Dedifferentiated amniotic fluid mesenchymal stem cell (primary cell): ENCODE data around the gene CLTB.
"Not testable (repeated sequence)": the region's sequence is repeated elsewhere in the genome, so short reads cannot be mapped to it uniquely, and the experiment has no call there.

Source experiments
- DNase-seq: peaks from one replicate; pipeline ENCODE4 v3.0.0-alpha.2; 2016; ENCODE audit errors: extremely low spot score

CLTB gene

GRCh38 chr5:176415952-176416924 lies at the start of gene CLTB:
CLTB (minus strand) TSS chr5:176416539; CDS start chr5:176416363, 176 bp downstream.
- DNase-seq = peak; percentile 71

- DNase-seq = no peak
Observed at GRCh38 chr5:176463113-176463764, 46.9 kb upstream of the CLTB start.

GRCh38 chr5:176461349-176461748 lies 45.0 kb upstream of the CLTB start:
- no peak for DNase-seq

- DNase-seq = no peak
Observed at GRCh38 chr5:176458904-176459561, 42.7 kb upstream of the CLTB start.

- DNase-seq = no peak
Observed at GRCh38 chr5:176454724-176455394, 38.5 kb upstream of the CLTB start.

GRCh38 chr5:176450077-176450476 lies 33.7 kb upstream of the CLTB start:
- DNase-seq = no peak

GRCh38 chr5:176447978-176448608 lies 31.8 kb upstream of the CLTB start, which contains the start of gene FAF2:
FAF2 (plus strand) TSS chr5:176448385; CDS start chr5:176448408, 23 bp downstream.
- peak; percentile 99 for DNase-seq

GRCh38 chr5:176447591-176447977 lies 31.2 kb upstream of the CLTB start:
- DNase-seq = no peak

GRCh38 chr5:176446884-176447590 lies 30.7 kb upstream of the CLTB start:
- DNase-seq = no peak

- DNase-seq = no peak
Observed at GRCh38 chr5:176446028-176446665, 29.8 kb upstream of the CLTB start.

GRCh38 chr5:176444742-176445141 lies 28.4 kb upstream of the CLTB start:
- DNase-seq = no peak

GRCh38 chr5:176442911-176443310 lies 26.6 kb upstream of the CLTB start:
- DNase-seq = not testable (repeated sequence)

- no peak for DNase-seq
Observed at GRCh38 chr5:176441921-176442323, 25.6 kb upstream of the CLTB start.

GRCh38 chr5:176440927-176441706 lies 24.8 kb upstream of the CLTB start:
- no peak for DNase-seq

GRCh38 chr5:176438959-176439757 lies 22.8 kb upstream of the CLTB start:
- DNase-seq = no peak

- no peak for DNase-seq
Observed at GRCh38 chr5:176436656-176437055, 20.3 kb upstream of the CLTB start.

- no peak for DNase-seq
Observed at GRCh38 chr5:176432707-176433106, 16.4 kb upstream of the CLTB start.

GRCh38 chr5:176429972-176430371 lies 13.6 kb upstream of the CLTB start:
- DNase-seq = no peak
